RWPE1 (cell line): ENCODE measurements around the gene AGR2.

ENCODE experiments used
- CTCF ChIA-PET: fragments of 350-600 bp; sonication (Branson Sonifier 250); formaldehyde crosslinking; extraction: SDS; loops from one replicate; lab custom pipeline; 2021; lab: Yijun Ruan, JAX
- POLR2A ChIA-PET: fragments of 400-600 bp; formaldehyde crosslinking; extraction: SDS; loops from one replicate; lab custom pipeline; 2020; ENCODE audit warnings: antibody characterized with exemption; ENCODE audit not compliant: low non-redundant PET; lab: Yijun Ruan, JAX
- DNase-seq: peaks from one replicate; pipeline ENCODE4 v3.0.0; 2012; ENCODE audit warnings: low spot score
- H3K27ac ChIP-seq: fragments of 450-650 bp; 2 replicates; pipeline ENCODE4 v1.5.1; 2017
- TF ChIP-seq, protein P1 (sequence below): fragments of 450-650 bp; conservative IDR thresholded peaks from 2 replicates; pipeline ENCODE4 v1.5.1; 2017; ENCODE audit warnings: low read depth, mild to moderate bottlenecking

AGR2 gene

DNA sequence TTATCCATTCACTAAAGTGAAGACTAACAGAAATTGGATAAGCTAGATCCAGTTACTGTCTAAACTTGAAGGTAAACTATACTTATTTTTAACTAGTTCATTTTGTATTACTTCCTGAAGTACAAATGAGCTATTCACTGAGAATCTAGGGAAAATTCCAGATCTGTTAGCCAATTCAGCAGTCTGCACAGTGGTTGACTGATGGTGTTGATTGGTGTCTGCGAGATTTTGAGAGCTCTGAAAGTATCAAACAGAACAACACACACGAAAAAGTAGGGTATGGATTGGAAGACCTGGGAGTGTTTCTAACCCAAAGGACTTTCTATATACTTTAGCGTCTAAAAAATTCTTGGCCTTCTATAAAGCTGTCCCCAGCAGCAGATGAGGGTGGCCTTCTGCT lies 33.6 kb upstream of the AGR2 start:
- no peak for DNase-seq
- POLR2A ChIA-PET, result no interaction called here
- CTCF ChIA-PET, result no interaction called here
- no peak overlapping the region for H3K27ac ChIP-seq
- TF ChIP-seq, protein P1, sequence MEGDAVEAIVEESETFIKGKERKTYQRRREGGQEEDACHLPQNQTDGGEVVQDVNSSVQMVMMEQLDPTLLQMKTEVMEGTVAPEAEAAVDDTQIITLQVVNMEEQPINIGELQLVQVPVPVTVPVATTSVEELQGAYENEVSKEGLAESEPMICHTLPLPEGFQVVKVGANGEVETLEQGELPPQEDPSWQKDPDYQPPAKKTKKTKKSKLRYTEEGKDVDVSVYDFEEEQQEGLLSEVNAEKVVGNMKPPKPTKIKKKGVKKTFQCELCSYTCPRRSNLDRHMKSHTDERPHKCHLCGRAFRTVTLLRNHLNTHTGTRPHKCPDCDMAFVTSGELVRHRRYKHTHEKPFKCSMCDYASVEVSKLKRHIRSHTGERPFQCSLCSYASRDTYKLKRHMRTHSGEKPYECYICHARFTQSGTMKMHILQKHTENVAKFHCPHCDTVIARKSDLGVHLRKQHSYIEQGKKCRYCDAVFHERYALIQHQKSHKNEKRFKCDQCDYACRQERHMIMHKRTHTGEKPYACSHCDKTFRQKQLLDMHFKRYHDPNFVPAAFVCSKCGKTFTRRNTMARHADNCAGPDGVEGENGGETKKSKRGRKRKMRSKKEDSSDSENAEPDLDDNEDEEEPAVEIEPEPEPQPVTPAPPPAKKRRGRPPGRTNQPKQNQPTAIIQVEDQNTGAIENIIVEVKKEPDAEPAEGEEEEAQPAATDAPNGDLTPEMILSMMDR, result no peak

- H3K27ac ChIP-seq, result no peak overlapping the region
- DNase-seq, result no peak
- ChIA-PET POLR2A (no interaction called here), CTCF (no interaction called here)
- TF ChIP-seq, protein P1, result no peak
Measured at GRCh38 chr7:16836481-16836880, 31.7 kb upstream of the AGR2 start.

GRCh38 chr7:16833373-16833772 lies 28.6 kb upstream of the AGR2 start:
- no peak for DNase-seq
- CTCF ChIA-PET, result interaction anchor here (1.0 kb wide), 1 partner anchor 468 kb away, joined by 3 read pairs; no protein-coding TSS in a partner anchor
- POLR2A ChIA-PET, result no interaction called here

DNA sequence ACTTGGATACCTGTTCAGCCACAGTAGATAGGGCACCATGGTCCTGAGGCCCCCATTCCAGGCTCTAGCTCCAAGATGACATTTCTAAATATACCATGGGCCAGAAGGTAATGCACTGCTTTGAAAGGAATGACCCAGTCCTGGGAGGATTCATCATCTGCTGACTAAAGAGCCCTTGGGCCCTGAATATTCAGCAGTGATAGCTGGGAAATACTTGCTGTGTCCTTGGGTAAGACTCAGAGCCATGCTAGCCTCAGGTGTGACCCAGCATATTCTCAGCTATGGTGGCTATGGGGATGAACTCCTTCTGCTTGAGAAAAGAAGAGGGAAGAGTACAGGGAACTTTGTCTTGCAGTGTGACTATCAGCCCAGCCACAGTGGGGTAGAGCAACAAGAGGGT lies 21.3 kb upstream of the AGR2 start:
- TF ChIP-seq, protein P1, result no peak
- DNase-seq, result no peak
- POLR2A ChIA-PET, result no interaction called here
- no peak overlapping the region for H3K27ac ChIP-seq
- CTCF ChIA-PET, result no interaction called here

More at GRCh38 chr7:16833373-16833772, 28.6 kb upstream of the AGR2 start:
- no peak overlapping the region for H3K27ac ChIP-seq
- TF ChIP-seq, protein P1, result no peak

GRCh38 chr7:16822029-16822428 lies 17.2 kb upstream of the AGR2 start:
- TF ChIP-seq, protein P1, result no peak
- CTCF ChIA-PET, result no interaction called here
- no peak for DNase-seq

DNA sequence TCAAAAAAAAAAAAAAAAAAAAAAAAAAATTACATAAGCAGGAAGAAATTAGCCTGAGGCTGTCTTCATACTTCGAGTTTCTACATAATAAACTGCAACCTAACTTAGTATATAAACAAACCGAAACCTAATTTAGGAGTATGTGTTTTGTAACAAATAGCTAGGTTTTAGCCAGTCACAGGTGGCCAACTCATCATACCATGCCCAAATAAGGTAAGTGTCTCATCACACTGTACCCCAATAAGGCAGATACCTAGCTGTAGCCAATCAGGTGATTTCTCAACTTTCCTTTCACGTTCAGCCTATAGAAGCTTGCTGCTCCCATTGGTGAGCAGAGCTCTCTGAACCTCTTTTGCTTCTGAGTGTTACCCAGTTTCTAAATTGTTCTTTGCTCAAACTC lies 13.9 kb upstream of the AGR2 start:
- ChIA-PET POLR2A (no interaction called here), CTCF (interaction anchor here (0.6 kb wide), 2 partner anchors 345 to 715 kb away, joined by 3 read pairs; no protein-coding TSS in a partner anchor)
- no peak for DNase-seq
- no peak overlapping the region for H3K27ac ChIP-seq
- TF ChIP-seq, protein P1, result no peak

More at GRCh38 chr7:16822029-16822428, 17.2 kb upstream of the AGR2 start:
- H3K27ac ChIP-seq, result no peak overlapping the region
- POLR2A ChIA-PET, result no interaction called here
